WI38 (cell line): ENCODE data around the gene ME1.
"Not testable (repeated sequence)": the region's sequence is repeated elsewhere in the genome, so short reads cannot be mapped to it uniquely, and the experiment has no call there.

Experiments
- H3K4me3 ChIP-seq: 2 replicates; pipeline ENCODE4 v1.5.1; 2011; ENCODE audit warnings: low read depth, mild to moderate bottlenecking, control low read depth, low read length
- TF ChIP-seq, protein P1 (sequence below): IDR thresholded peaks from 2 replicates; pipeline ENCODE4 v1.5.1; 2012; ENCODE audit warnings: low read depth, mild to moderate bottlenecking, control low read depth, low read length

Gene ME1

DNA sequence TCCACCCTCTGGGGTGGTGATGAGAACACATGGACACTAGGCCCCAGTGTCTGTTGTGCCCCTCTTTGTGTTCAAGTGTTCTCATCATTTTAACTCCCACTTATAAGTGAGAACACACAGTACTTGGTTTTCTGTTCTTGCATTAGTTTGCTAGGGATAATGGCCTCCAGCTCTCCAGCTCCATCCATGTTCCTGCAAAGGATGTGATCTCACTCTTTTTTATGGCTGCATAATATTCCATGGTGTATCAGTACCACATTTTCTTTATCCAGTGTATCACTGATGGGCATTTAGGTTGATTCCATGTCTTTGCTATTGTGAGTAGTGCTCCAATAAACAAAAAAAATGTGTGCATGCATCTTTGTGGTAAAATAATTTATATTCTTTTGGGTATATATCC, 170.3 kb downstream of the ME1 start:
- TF ChIP-seq, protein P1, sequence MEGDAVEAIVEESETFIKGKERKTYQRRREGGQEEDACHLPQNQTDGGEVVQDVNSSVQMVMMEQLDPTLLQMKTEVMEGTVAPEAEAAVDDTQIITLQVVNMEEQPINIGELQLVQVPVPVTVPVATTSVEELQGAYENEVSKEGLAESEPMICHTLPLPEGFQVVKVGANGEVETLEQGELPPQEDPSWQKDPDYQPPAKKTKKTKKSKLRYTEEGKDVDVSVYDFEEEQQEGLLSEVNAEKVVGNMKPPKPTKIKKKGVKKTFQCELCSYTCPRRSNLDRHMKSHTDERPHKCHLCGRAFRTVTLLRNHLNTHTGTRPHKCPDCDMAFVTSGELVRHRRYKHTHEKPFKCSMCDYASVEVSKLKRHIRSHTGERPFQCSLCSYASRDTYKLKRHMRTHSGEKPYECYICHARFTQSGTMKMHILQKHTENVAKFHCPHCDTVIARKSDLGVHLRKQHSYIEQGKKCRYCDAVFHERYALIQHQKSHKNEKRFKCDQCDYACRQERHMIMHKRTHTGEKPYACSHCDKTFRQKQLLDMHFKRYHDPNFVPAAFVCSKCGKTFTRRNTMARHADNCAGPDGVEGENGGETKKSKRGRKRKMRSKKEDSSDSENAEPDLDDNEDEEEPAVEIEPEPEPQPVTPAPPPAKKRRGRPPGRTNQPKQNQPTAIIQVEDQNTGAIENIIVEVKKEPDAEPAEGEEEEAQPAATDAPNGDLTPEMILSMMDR: no peak
- H3K4me3 ChIP-seq: no peak overlapping the region

DNA sequence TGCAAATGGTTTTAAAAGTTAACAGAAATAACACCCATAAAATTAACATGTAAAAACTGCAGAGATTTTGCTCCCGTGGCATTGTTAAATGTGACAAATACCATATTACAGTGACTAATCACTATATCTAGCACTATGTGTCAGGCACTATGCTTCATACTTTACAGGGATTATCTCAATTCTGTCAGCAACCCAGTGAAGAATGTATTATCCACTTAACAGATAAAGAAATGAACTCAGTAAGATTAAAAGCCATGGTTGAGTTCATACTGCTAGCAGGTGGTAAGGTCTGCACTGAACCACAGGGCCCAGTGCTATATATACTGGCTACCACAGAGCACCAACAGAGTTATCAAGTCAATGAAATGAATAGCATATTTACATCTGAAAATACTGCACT, 172.3 kb downstream of the ME1 start:
- no peak overlapping the region for H3K4me3 ChIP-seq
- TF ChIP-seq, protein P1: no peak

DNA sequence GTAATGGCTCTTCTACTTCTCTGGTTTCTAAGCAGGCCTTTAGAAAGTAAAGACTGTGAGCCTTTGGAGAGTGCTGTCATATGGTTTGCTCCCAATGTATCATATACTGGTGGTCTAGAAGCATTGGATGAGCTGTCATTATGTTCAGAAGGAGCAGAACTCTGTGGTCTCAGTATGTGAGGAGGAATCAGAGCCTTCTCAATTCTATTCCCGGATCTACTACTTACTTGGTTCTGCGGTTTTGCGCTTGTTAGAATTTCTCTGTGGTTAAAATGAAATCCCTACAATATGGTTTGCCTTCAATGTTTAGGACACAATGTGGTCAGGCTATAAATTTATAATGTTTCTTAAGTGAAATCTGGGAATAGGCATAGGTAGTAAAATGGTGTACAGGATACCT, 173.1 kb downstream of the ME1 start:
- H3K4me3 ChIP-seq: no peak overlapping the region
- TF ChIP-seq, protein P1: no peak

DNA sequence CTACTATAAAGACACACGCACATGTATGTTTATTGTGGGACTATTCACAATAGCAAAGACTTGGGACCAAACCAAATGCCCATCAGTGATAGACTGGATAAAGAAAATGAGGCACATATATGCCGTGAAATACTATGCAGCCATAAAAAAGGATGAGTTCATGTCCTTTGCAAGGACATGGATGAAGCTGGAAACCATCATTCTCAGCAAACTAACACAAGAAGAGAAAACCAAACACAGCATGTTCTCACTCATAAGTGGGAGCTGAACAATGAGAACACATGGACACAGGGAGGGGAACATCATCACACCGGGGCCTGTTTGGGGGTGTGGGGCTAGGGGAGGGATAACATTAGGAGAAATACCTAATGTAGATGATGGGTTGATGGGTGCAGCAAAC, 174.1 kb downstream of the ME1 start:
- H3K4me3 ChIP-seq: not testable (repeated sequence)

DNA sequence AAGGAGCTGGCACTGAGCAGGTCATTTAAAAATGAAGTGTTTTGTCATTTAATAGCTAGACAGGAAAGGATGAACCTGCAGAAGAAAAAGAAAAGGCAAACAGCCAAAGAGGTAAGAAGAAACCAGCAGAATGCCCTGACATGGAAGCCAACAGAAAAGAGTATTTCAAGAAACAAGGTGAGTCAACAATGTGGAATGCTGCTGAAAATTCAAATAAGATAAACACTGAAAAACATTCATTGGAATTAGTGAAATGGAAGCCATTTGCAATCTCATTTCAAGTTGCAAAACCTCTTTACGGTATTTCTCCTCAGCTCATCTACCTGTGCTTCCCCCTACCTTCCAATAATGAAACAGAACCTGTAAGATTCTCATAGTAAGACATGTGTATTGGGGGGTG, 178.1 kb downstream of the ME1 start:
- TF ChIP-seq, protein P1: no peak
- H3K4me3 ChIP-seq: no peak overlapping the region

DNA sequence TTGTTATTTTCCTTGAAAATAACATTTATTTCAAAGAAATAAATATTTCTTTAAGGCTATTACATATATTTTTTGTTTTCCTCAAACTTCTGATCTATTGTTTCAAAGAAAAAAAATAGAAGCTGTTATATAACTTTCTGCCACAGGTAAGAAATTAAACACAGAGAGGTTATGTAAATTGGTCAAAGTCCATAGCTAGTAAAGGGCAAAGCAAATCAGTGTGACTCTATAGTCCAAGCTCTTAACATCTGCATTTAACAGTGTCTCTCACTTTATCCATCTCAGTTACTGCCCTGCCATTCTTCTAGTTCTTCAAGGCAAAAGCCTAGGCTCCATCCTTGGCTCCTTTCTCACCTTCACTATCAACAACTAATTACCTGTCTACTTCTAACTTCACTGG, 180.6 kb downstream of the ME1 start:
- TF ChIP-seq, protein P1: no peak
- H3K4me3 ChIP-seq: no peak overlapping the region

DNA sequence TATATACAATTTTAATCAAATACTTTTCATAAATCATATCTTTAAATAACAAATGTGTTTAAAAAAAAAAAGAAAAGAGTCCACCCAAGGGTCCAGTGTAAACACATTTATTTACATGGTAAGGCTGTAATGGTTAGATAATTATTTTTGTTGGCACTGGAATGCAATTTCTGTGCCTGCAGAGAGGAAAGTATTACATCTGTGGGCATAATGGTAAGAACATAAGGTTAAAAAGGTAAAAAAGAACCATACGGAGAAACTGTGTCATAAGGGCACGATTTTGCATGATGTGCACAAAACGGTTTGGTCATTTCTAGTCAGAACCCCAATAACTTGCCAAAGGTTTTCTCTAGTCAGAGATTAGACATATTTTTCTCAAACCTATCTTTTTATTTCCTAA, 183.4 kb downstream of the ME1 start:
- H3K4me3 ChIP-seq: no peak overlapping the region
- TF ChIP-seq, protein P1: no peak

DNA sequence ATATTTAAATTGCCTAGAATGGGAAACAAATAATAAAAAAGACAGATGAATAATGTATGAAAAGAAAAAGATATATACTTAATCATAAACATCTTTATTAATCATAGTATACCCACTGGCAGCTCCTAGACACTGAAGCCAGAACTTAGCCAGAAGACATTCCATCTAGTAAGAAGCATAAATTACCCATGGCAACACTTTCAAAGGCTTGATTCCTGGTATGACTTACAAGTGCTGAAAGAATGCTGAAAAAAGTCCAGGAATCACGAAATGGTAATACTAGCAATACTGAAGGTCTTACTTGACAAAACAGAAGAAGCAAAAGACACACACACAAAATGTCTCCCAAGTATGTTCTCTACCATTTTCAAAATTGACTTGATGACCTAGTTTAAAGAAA, 199.7 kb downstream of the ME1 start:
- no peak overlapping the region for H3K4me3 ChIP-seq
- TF ChIP-seq, protein P1: no peak
